ENCODE measurements around the gene MAN1C1. TPM values are rescaled to one million over a fixed set of nuclear protein-coding genes. Genes with fewer than 3 reads are reported as not detected.

The MAN1C1 gene
- total RNA-seq, 1 experiment from 2014 or later: 1.2 TPM

DNA sequence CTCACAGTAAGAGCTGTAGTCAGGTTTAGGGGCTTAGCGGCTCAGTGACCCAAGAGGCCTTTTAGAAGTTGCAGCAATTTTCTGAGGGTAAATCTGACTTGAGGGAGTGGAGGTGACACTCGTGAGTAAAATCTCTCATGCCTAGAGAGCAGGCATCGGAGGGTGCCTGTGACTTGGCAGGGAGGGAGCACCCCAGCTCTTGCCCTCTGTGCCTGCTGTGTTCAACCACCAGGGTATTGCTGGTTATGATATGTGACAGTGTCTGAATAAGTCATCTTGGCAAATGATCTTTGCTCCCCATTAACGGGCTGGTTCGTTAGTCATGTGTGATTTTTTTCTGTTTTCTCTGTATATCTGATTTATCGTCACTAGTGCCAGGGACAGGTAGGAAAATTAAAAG, 5.9 kb downstream of the MAN1C1 start:
- H3K79me2 ChIP-seq (ENCODE audit: insufficient read depth, low read length): no peaks in the 10 kb centered on the region
- POLR2A ChIA-PET: no interaction called here
- H3K36me3 ChIP-seq (ENCODE audit: control insufficient read depth in 1 of 2, insufficient read depth in 2 of 2, low read length in 2 of 2): no peaks in the 10 kb centered on the region
- H3K9ac ChIP-seq (ENCODE audit: low read length): no peak overlapping the region
- H3K4me2 ChIP-seq (ENCODE audit: low read length): no peak overlapping the region
- ATAC-seq (no peak), DNase-seq (ENCODE audit: low read depth, low spot score) (no peak)
- H3K9me3 ChIP-seq (ENCODE audit: control insufficient read depth in 1 of 2, insufficient read depth in 1 of 2, low read depth in 1 of 2, low read length in 2 of 2): no peaks in the 10 kb centered on the region
- no peaks in the 10 kb centered on the region for H3K9me2 ChIP-seq (ENCODE audit: insufficient read depth)
- CTCF ChIA-PET: no interaction called here
- peaks cover 22% of the 10 kb centered on the region; the same call in 1 of the 2 replicates for H3K27me3 ChIP-seq (ENCODE audit: insufficient read depth, low read length)
- H3K4me3 ChIP-seq (replicated peaks in 1 of 2; ENCODE audit: low read depth in 1 of 2, low read length in 2 of 2): no peak overlapping the region
- TF ChIP-seq, protein P1, sequence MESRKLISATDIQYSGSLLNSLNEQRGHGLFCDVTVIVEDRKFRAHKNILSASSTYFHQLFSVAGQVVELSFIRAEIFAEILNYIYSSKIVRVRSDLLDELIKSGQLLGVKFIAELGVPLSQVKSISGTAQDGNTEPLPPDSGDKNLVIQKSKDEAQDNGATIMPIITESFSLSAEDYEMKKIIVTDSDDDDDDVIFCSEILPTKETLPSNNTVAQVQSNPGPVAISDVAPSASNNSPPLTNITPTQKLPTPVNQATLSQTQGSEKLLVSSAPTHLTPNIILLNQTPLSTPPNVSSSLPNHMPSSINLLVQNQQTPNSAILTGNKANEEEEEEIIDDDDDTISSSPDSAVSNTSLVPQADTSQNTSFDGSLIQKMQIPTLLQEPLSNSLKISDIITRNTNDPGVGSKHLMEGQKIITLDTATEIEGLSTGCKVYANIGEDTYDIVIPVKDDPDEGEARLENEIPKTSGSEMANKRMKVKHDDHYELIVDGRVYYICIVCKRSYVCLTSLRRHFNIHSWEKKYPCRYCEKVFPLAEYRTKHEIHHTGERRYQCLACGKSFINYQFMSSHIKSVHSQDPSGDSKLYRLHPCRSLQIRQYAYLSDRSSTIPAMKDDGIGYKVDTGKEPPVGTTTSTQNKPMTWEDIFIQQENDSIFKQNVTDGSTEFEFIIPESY (IDR thresholded peaks at IDR 0.05; ENCODE audit: extremely low read depth, insufficient replicate concordance, low read length): no peak
- TF ChIP-seq ELF1 (IDR thresholded peaks at IDR 0.05; ENCODE audit: borderline replicate concordance, low read depth) (no peak), JUND (IDR thresholded peaks at IDR 0.05) (no peak), EGR1 (IDR thresholded peaks at IDR 0.05; ENCODE audit: low read depth) (no peak), SRF (IDR thresholded peaks at IDR 0.05; ENCODE audit: low read depth) (no peak), TCF7L2 (IDR thresholded peaks at IDR 0.05; ENCODE audit: borderline replicate concordance, extremely low read depth, insufficient read depth, insufficient read length) (no peak)
- TF ChIP-seq, protein P2, sequence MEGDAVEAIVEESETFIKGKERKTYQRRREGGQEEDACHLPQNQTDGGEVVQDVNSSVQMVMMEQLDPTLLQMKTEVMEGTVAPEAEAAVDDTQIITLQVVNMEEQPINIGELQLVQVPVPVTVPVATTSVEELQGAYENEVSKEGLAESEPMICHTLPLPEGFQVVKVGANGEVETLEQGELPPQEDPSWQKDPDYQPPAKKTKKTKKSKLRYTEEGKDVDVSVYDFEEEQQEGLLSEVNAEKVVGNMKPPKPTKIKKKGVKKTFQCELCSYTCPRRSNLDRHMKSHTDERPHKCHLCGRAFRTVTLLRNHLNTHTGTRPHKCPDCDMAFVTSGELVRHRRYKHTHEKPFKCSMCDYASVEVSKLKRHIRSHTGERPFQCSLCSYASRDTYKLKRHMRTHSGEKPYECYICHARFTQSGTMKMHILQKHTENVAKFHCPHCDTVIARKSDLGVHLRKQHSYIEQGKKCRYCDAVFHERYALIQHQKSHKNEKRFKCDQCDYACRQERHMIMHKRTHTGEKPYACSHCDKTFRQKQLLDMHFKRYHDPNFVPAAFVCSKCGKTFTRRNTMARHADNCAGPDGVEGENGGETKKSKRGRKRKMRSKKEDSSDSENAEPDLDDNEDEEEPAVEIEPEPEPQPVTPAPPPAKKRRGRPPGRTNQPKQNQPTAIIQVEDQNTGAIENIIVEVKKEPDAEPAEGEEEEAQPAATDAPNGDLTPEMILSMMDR (IDR thresholded peaks at IDR 0.05 in 2 of 3, conservative IDR thresholded peaks at IDR 0.05 in 1 of 3; ENCODE audit: borderline replicate concordance in 1 of 3, insufficient read depth in 1 of 3, low read depth in 2 of 3, low read length in 2 of 3): no peak
- no peak overlapping the region for H2AFZ ChIP-seq (ENCODE audit: low read depth, low read length, poor library complexity, severe bottlenecking)
- no peak overlapping the region for H3K27ac ChIP-seq (ENCODE audit: low read depth, low read length)
- no peaks in the 10 kb centered on the region for H4K20me1 ChIP-seq (ENCODE audit: insufficient read depth)
- no peaks in the 10 kb centered on the region for H3K4me1 ChIP-seq (ENCODE audit: control insufficient read depth in 1 of 2, insufficient read depth in 2 of 2, low read length in 2 of 2)
- RAD21 ChIA-PET (ENCODE audit: low non-redundant PET in 1 of 2, low total read pairs in 2 of 2, uncharacterized antibody in 2 of 2, unreplicated experiment in 2 of 2): no interaction called here
- intact Hi-C loops (cut with micrococcal nuclease): no loop called here
- BruUV-seq (replicated peaks): no TSS peak

All from HCT116 (cell line).